ENCODE measurements around the gene CDYL2.

- TF ChIP-seq POLR2A (IDR thresholded peaks at IDR 0.05) (no peak), POLR2AphosphoS5 (IDR thresholded peaks at IDR 0.05) (no peak), EP300 (IDR thresholded peaks at IDR 0.05) (no peak)
- TF ChIP-seq, protein P1, sequence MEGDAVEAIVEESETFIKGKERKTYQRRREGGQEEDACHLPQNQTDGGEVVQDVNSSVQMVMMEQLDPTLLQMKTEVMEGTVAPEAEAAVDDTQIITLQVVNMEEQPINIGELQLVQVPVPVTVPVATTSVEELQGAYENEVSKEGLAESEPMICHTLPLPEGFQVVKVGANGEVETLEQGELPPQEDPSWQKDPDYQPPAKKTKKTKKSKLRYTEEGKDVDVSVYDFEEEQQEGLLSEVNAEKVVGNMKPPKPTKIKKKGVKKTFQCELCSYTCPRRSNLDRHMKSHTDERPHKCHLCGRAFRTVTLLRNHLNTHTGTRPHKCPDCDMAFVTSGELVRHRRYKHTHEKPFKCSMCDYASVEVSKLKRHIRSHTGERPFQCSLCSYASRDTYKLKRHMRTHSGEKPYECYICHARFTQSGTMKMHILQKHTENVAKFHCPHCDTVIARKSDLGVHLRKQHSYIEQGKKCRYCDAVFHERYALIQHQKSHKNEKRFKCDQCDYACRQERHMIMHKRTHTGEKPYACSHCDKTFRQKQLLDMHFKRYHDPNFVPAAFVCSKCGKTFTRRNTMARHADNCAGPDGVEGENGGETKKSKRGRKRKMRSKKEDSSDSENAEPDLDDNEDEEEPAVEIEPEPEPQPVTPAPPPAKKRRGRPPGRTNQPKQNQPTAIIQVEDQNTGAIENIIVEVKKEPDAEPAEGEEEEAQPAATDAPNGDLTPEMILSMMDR (IDR thresholded peaks at IDR 0.05) = no peak
Measured at GRCh38 chr16:80559369-80559768, 245.0 kb downstream of the CDYL2 start.

All from stomach (tissue), 4 donors.